Measurements from ENCODE around the gene PGA5. TPM values are rescaled to one million over a fixed set of nuclear protein-coding genes. Genes with fewer than 3 reads are reported as not detected.
"Not testable (repeated sequence)": the region's sequence is repeated elsewhere in the genome, so short reads cannot be mapped to it uniquely, and the experiment has no call there.

The PGA5 gene
- total and polyA plus RNA-seq, 7 donors: 1.2 to 2.1 (median 1.8) TPM; not detected in 4

GRCh38 chr11:61211327-61211952 is 29.5 kb upstream of the PGA5 start:
- H3K36me3 ChIP-seq; H3K4me1 ChIP-seq; DNase-seq; H3K4me3 ChIP-seq; H3K27me3 ChIP-seq; H3K27ac ChIP-seq; H3K9me3 ChIP-seq; intact Hi-C loops (cut with DNase I): not testable (repeated sequence)
- 79 to 85% methylated on average over 7 of the region's 10 CpGs for WGBS, 2 donors

GRCh38 chr11:61212202-61212601 is 28.8 kb upstream of the PGA5 start:
- H3K27ac ChIP-seq; H3K4me1 ChIP-seq; intact Hi-C loops (cut with DNase I); H3K9me3 ChIP-seq; H3K36me3 ChIP-seq; H3K4me3 ChIP-seq; DNase-seq; H3K27me3 ChIP-seq: not testable (repeated sequence)
- no CpG with 5 or more reads among the region's 15 CpGs for WGBS, 2 donors

- intact Hi-C loops (cut with DNase I); H3K27ac ChIP-seq; H3K4me1 ChIP-seq; H3K36me3 ChIP-seq; H3K4me3 ChIP-seq; DNase-seq; H3K27me3 ChIP-seq; H3K9me3 ChIP-seq: not testable (repeated sequence)
- no CpG with 5 or more reads among the region's 3 CpGs for WGBS, 2 donors
Measured at GRCh38 chr11:61213711-61214324, 27.2 kb upstream of the PGA5 start.

GRCh38 chr11:61218306-61218705 is 22.7 kb upstream of the PGA5 start:
- H3K36me3 ChIP-seq; H3K9me3 ChIP-seq; H3K27ac ChIP-seq; H3K4me3 ChIP-seq; DNase-seq; H3K4me1 ChIP-seq; H3K27me3 ChIP-seq; intact Hi-C loops (cut with DNase I): not testable (repeated sequence)
- WGBS, 2 donors: no CpG with 5 or more reads among the region's 4 CpGs

GRCh38 chr11:61219016-61219415 is 22.0 kb upstream of the PGA5 start:
- H3K27ac ChIP-seq; DNase-seq; intact Hi-C loops (cut with DNase I); H3K9me3 ChIP-seq; H3K27me3 ChIP-seq; H3K4me1 ChIP-seq; H3K36me3 ChIP-seq; H3K4me3 ChIP-seq: not testable (repeated sequence)
- WGBS, 2 donors: 86 to 90% methylated on average over 5 of the region's 5 CpGs

- no CpG with 5 or more reads among the region's 8 CpGs for WGBS, 2 donors
- H3K27me3 ChIP-seq; intact Hi-C loops (cut with DNase I); H3K36me3 ChIP-seq; H3K9me3 ChIP-seq; DNase-seq; H3K4me3 ChIP-seq; H3K4me1 ChIP-seq; H3K27ac ChIP-seq: not testable (repeated sequence)
Measured at GRCh38 chr11:61222047-61222446, 18.9 kb upstream of the PGA5 start, which contains the start of gene PGA4. PGA4 (plus strand) TSS chr11:61222347; CDS start chr11:61222401, 54 bp downstream.

GRCh38 chr11:61222692-61223091 is 18.3 kb upstream of the PGA5 start:
- H3K36me3 ChIP-seq; H3K27ac ChIP-seq; H3K9me3 ChIP-seq; H3K27me3 ChIP-seq; intact Hi-C loops (cut with DNase I); H3K4me3 ChIP-seq; H3K4me1 ChIP-seq; DNase-seq: not testable (repeated sequence)
- WGBS, 2 donors: no CpG with 5 or more reads among the region's 5 CpGs

- H3K4me3 ChIP-seq; H3K36me3 ChIP-seq; H3K4me1 ChIP-seq; H3K9me3 ChIP-seq; H3K27me3 ChIP-seq; H3K27ac ChIP-seq; intact Hi-C loops (cut with DNase I); DNase-seq: not testable (repeated sequence)
- no CpG with 5 or more reads among the region's 10 CpGs for WGBS, 2 donors
Measured at GRCh38 chr11:61226457-61227137, 14.4 kb upstream of the PGA5 start.

GRCh38 chr11:61229458-61229857 is 11.5 kb upstream of the PGA5 start:
- no CpG with 5 or more reads among the region's 6 CpGs for whole genome bisulfite sequencing, 2 donors
- intact Hi-C loops (cut with DNase I); H3K4me3 ChIP-seq: not testable (repeated sequence)

GRCh38 chr11:61231033-61231432 is 9.9 kb upstream of the PGA5 start:
- H3K27ac ChIP-seq; H3K9me3 ChIP-seq; H3K36me3 ChIP-seq; H3K27me3 ChIP-seq; intact Hi-C loops (cut with DNase I); DNase-seq; H3K4me3 ChIP-seq; H3K4me1 ChIP-seq: not testable (repeated sequence)
- WGBS, 2 donors: no CpG with 5 or more reads among the region's 15 CpGs

More at GRCh38 chr11:61229458-61229857, 11.5 kb upstream of the PGA5 start:
- H3K9me3 ChIP-seq, H3K27ac ChIP-seq, H3K4me1 ChIP-seq, H3K27me3 ChIP-seq, DNase-seq, H3K36me3 ChIP-seq: not testable (repeated sequence)

GRCh38 chr11:61231585-61231984 is 9.4 kb upstream of the PGA5 start:
- H3K9me3 ChIP-seq; H3K27ac ChIP-seq; H3K27me3 ChIP-seq; intact Hi-C loops (cut with DNase I); DNase-seq; H3K36me3 ChIP-seq; H3K4me3 ChIP-seq; H3K4me1 ChIP-seq: not testable (repeated sequence)
- WGBS, 2 donors: 60% methylated on average over 1 of the region's 5 CpGs; no CpG with 5 or more reads in 1 of the 2 donors

- intact Hi-C loops (cut with DNase I); H3K4me3 ChIP-seq; H3K36me3 ChIP-seq; H3K9me3 ChIP-seq; H3K27ac ChIP-seq; DNase-seq; H3K4me1 ChIP-seq; H3K27me3 ChIP-seq: not testable (repeated sequence)
- WGBS, 2 donors: no CpG with 5 or more reads among the region's 3 CpGs
Measured at GRCh38 chr11:61232548-61233145, 8.3 kb upstream of the PGA5 start.

GRCh38 chr11:61237130-61237529 is 3.8 kb upstream of the PGA5 start:
- H3K4me3 ChIP-seq; H3K9me3 ChIP-seq; H3K27me3 ChIP-seq; DNase-seq; H3K36me3 ChIP-seq; intact Hi-C loops (cut with DNase I); H3K4me1 ChIP-seq; H3K27ac ChIP-seq: not testable (repeated sequence)
- WGBS, 2 donors: no CpG with 5 or more reads among the region's 4 CpGs
